Liver (tissue), 9 donors: Measurements from ENCODE around the gene CDH6. TPM values are rescaled to one million over a fixed set of nuclear protein-coding genes. Genes with fewer than 3 reads are reported as not detected.

Experiments
- DNase-seq: peaks from one replicate; pipeline ENCODE4 v3.0.0-alpha.2; 2017; ENCODE audit warnings: low spot score
- H3K27ac ChIP-seq, 2 donors: one replicate each; pipeline ENCODE4 v1.7.0; 2013; ENCODE audit warnings: inconsistent platforms in 2 of 2, low read length in 2 of 2, control low read depth in 1 of 2, low read depth in 1 of 2, mild to moderate bottlenecking in 1 of 2
- H3K27me3 ChIP-seq, 4 donors: one replicate each; pipeline versions ENCODE4 v1.6.1 to v1.7.0; 2013; ENCODE audit warnings: low read length in 3 of 4, inconsistent platforms in 1 of 4, mild to moderate bottlenecking in 1 of 4, moderate library complexity in 1 of 4; ENCODE audit not compliant: control insufficient read depth in 4 of 4, insufficient read depth in 4 of 4
- H3K36me3 ChIP-seq, 4 donors: one replicate each; pipeline versions ENCODE4 v1.6.1 to v1.7.0; 2013; ENCODE audit warnings: low read length in 3 of 4, mild to moderate bottlenecking in 3 of 4, low read depth in 1 of 4, moderate library complexity in 1 of 4; ENCODE audit not compliant: control insufficient read depth in 4 of 4, insufficient read depth in 3 of 4
- H3K4me1 ChIP-seq, 4 donors: one replicate each; pipeline versions ENCODE4 v1.6.1 to v1.7.0; 2013; ENCODE audit warnings: low read length in 3 of 4, mild to moderate bottlenecking in 3 of 4, moderate library complexity in 1 of 4; ENCODE audit not compliant: control insufficient read depth in 4 of 4, insufficient read depth in 4 of 4
- H3K4me3 ChIP-seq, 3 donors: one replicate each; pipeline versions ENCODE4 v1.6.1 to v1.7.0; 2013; ENCODE audit warnings: low read length in 3 of 3, control low read depth in 1 of 3, low read depth in 1 of 3, mild to moderate bottlenecking in 1 of 3
- H3K9ac ChIP-seq, 2 donors: one replicate each; pipeline ENCODE4 v1.7.0; 2013; ENCODE audit warnings: low read length in 2 of 2, mild to moderate bottlenecking in 2 of 2, moderate library complexity in 2 of 2, control low read depth in 1 of 2, low read depth in 1 of 2
- H3K9me3 ChIP-seq, 4 donors: one replicate each; pipeline versions ENCODE4 v1.6.1 to v1.7.0; 2013; ENCODE audit warnings: low read length in 3 of 4; ENCODE audit not compliant: control insufficient read depth in 4 of 4
- ATF3 ChIP-seq: IDR thresholded peaks from 2 replicates; pipeline ENCODE4 v1.6.1; 2016; ENCODE audit warnings: antibody characterized with exemption
- EGR1 ChIP-seq, 2 donors: IDR thresholded peaks; 2 replicates each; pipeline ENCODE4 v1.6.1; 2016 to 2018; ENCODE audit warnings: antibody characterized with exemption in 2 of 2, low read depth in 2 of 2
- FOXA1 ChIP-seq: IDR thresholded peaks from 2 replicates; pipeline ENCODE4 v1.6.1; 2016; ENCODE audit warnings: antibody characterized with exemption
- GABPA ChIP-seq, 2 donors: IDR thresholded peaks in 1 of 2; conservative IDR thresholded peaks in 1 of 2; 2 replicates each; pipeline ENCODE4 v1.6.1; 2016; ENCODE audit warnings: antibody characterized with exemption in 2 of 2, mild to moderate bottlenecking in 1 of 2, moderate library complexity in 1 of 2
- HNF4G ChIP-seq: IDR thresholded peaks from 2 replicates; pipeline ENCODE4 v1.6.1; 2016; ENCODE audit warnings: antibody characterized with exemption
- RAD21 ChIP-seq, 2 donors: IDR thresholded peaks; 2 replicates each; pipeline ENCODE4 v1.6.1; 2016; ENCODE audit warnings: antibody characterized with exemption in 2 of 2, mild to moderate bottlenecking in 2 of 2
- REST ChIP-seq: IDR thresholded peaks from 2 replicates; pipeline ENCODE4 v1.6.1; 2016; ENCODE audit warnings: antibody characterized with exemption, mild to moderate bottlenecking
- RXRA ChIP-seq, 2 donors: IDR thresholded peaks; 2 replicates each; pipeline ENCODE4 v1.6.1; 2017 to 2018; ENCODE audit warnings: antibody characterized with exemption in 2 of 2, mild to moderate bottlenecking in 1 of 2
- SP1 ChIP-seq: IDR thresholded peaks from 2 replicates; pipeline ENCODE4 v1.6.1; 2018; ENCODE audit warnings: antibody characterized with exemption, mild to moderate bottlenecking
- TAF1 ChIP-seq: conservative IDR thresholded peaks from 2 replicates; pipeline ENCODE4 v1.6.1; 2016; ENCODE audit warnings: antibody characterized with exemption, mild to moderate bottlenecking
- YY1 ChIP-seq: IDR thresholded peaks from 2 replicates; pipeline ENCODE4 v1.6.1; 2016; ENCODE audit warnings: antibody characterized with exemption, mild to moderate bottlenecking
- ZBTB33 ChIP-seq: IDR thresholded peaks from 2 replicates; pipeline ENCODE4 v1.6.1; 2016; ENCODE audit warnings: antibody characterized with exemption
- WGBS: extraction: QIAGEN DNeasy Blood & Tissue Kit; methylation state at CpG from one replicate; pipeline ENCODE4 v1.1.7; 2013; 5-methylcytosine and 5-hydroxymethylcytosine counted together
- polyA plus RNA-seq, 2 donors: library from polyadenylated mRNA; stranded (reverse) in 1 of 2; unstranded in 1 of 2; fragments of 200-250 nt in 1 of 2; fragments of >200 nt in 1 of 2; fragmentation: Nextera tagmentation in 1 of 2; extraction: Ambion mirVana in 1 of 2; gene quantifications; one replicate each; pipeline versions ENCODE4 v1.2.1 to v1.2.3, GENCODE V29; 2013 to 2015
- total RNA-seq, 2 donors: library from RNA; depleted of rRNA; stranded (reverse); fragments of >200 nt; gene quantifications; one replicate each; pipeline ENCODE4 v1.2.3, GENCODE V29; 2014
- TF ChIP-seq, protein P1 (sequence below): IDR thresholded peaks from 2 replicates; pipeline ENCODE4 v1.6.1; 2016; ENCODE audit warnings: antibody characterized with exemption
- TF ChIP-seq, protein P2 (sequence below): fragments of 150-350 bp; IDR thresholded peaks from 2 replicates; pipeline ENCODE4 v1.5.1; 2017; ENCODE audit warnings: improper control_type of control experiment, low read depth, low read length; ENCODE audit not compliant: missing input control
- donor health status: healthy.
- donor health status: healthy.
- donor health status: healthy.
- donor health status: healthy.
- donor health status: healthy.

The CDH6 gene
- total and polyA plus RNA-seq, 4 donors = 0.18 to 3.7 (median 0.84) TPM

DNA sequence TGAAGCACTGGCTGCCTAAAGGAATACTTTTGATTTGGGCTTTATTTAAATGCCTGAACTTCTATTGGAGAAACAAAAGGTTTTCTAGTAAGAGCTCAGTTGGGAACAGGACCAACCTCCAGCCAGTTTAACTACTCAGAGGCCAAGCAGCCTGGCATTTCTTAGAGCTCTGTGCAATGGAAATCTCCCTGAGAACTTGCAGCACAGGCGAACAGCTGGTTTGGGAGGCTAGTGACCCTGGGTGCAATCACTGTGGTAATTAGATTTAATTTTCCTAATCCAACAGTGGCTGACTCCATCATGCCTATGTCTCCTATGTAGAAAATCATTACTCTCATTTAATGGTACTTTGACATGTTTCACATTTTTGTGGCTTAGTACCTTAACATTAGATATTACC lies 1.0 kb upstream of the CDH6 start:
- Histone ChIP-seq H3K27me3 (peaks cover 0 to 22% (median 11%) of the 10 kb centered on the region in 4 donors), H3K4me3 (no peak overlapping the region), H3K9ac (no peak overlapping the region), H3K36me3 (no peaks in the 10 kb centered on the region), H3K27ac (no peak overlapping the region), H3K9me3 (no peaks in the 10 kb centered on the region), H3K4me1 (peaks cover 9 to 15% (median 14%) of the 10 kb centered on the region in 4 donors)
- TF ChIP-seq RXRA (IDR thresholded peaks at IDR 0.05) = no peak
- no peak for TF ChIP-seq REST
- TF ChIP-seq, protein P1, sequence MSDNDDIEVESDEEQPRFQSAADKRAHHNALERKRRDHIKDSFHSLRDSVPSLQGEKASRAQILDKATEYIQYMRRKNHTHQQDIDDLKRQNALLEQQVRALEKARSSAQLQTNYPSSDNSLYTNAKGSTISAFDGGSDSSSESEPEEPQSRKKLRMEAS = no peak
- no peak for TF ChIP-seq YY1
- TF ChIP-seq, protein P2, sequence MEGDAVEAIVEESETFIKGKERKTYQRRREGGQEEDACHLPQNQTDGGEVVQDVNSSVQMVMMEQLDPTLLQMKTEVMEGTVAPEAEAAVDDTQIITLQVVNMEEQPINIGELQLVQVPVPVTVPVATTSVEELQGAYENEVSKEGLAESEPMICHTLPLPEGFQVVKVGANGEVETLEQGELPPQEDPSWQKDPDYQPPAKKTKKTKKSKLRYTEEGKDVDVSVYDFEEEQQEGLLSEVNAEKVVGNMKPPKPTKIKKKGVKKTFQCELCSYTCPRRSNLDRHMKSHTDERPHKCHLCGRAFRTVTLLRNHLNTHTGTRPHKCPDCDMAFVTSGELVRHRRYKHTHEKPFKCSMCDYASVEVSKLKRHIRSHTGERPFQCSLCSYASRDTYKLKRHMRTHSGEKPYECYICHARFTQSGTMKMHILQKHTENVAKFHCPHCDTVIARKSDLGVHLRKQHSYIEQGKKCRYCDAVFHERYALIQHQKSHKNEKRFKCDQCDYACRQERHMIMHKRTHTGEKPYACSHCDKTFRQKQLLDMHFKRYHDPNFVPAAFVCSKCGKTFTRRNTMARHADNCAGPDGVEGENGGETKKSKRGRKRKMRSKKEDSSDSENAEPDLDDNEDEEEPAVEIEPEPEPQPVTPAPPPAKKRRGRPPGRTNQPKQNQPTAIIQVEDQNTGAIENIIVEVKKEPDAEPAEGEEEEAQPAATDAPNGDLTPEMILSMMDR = no peak
- TF ChIP-seq TAF1 = no peak
- no peak for DNase-seq
- 96% methylated on average over 1 of the region's 1 CpG for WGBS

DNA sequence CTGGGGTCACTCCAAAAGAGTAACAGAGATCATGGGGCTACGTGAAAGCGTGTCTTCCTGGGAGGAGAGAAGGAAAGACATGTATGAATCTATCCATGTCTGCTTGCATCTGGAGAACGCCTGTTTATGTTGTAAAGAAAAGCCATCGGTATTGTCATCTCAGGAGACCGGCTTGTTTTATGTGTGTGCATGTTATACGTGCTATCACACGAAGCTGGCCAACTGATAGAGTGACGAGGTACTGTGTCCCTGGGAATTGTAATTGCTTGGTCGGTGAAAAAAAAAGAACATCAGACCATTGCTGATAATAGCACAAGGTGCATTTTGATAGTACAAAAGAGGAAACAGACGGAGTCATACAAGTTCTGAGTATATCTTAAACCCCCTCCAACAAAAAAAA lies 370 bp upstream of the CDH6 start:
- Histone ChIP-seq H3K27me3 (peaks cover 0 to 22% (median 11%) of the 10 kb centered on the region in 4 donors), H3K27ac (no peak overlapping the region)
- 40% methylated on average over 10 of the region's 10 CpGs for WGBS

More for the DNA sequence above, 370 bp upstream of the CDH6 start:
- no peak for TF ChIP-seq SP1
- no peak for TF ChIP-seq HNF4G
- no peak for TF ChIP-seq EGR1 (IDR thresholded peaks at IDR 0.05; ENCODE audit: low read depth in 2 of 2)
- TF ChIP-seq ATF3 = no peak
- TF ChIP-seq FOXA1 = no peak
- TF ChIP-seq, protein P2 = no peak
- TF ChIP-seq YY1 = no peak
- no peak for TF ChIP-seq REST
- no peak for TF ChIP-seq ZBTB33
- TF ChIP-seq RAD21 (IDR thresholded peaks at IDR 0.05) = no peak
- no peak for TF ChIP-seq TAF1
- TF ChIP-seq GABPA (IDR thresholded peaks at IDR 0.05 in 1 of 2, conservative IDR thresholded peaks at IDR 0.05 in 1 of 2) = no peak
- Histone ChIP-seq H3K36me3 (no peaks in the 10 kb centered on the region), H3K4me3 (no peak overlapping the region), H3K9ac (no peak overlapping the region), H3K9me3 (no peaks in the 10 kb centered on the region), H3K4me1 (peaks cover 9 to 15% (median 14%) of the 10 kb centered on the region in 4 donors)
- DNase-seq = no peak
